ENCODE results near the gene MGAT4B.

DNA sequence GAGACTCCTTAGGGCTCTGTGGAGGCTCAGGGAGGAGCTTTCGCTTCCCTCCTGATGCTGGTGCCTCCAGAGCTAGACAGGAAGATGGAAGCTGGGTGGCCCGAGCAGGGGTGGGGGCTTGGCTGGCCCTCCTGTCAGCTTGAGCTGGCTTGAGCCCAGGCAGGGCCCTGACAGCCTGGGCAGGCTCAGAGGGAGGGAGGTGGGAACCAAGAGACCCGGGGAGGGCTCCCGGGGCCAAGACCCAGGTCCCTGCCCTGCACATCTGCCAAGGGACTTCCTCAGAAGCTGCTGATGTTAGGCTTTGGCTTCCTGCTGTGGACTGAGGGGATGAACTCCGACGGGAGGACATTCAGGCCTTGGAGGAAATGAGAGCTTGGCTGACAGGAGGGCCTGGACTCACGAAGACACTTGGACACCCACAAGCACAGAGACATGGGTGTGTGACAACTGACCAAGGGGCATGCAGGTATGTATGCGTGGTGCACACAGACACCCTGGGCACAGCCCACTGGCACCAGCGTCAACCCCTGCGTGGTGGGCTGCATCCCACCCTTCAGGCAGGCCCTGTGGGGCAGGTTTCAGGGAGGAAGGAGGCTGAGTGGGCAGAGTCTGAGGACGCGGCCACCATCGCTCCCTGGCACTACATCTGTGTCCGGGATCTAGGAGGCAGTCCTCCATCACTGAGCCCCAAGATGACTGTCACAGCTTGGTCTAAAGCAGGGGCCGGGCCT is 14.6 kb downstream of the MGAT4B start:
- TF ChIP-seq, protein P1, sequence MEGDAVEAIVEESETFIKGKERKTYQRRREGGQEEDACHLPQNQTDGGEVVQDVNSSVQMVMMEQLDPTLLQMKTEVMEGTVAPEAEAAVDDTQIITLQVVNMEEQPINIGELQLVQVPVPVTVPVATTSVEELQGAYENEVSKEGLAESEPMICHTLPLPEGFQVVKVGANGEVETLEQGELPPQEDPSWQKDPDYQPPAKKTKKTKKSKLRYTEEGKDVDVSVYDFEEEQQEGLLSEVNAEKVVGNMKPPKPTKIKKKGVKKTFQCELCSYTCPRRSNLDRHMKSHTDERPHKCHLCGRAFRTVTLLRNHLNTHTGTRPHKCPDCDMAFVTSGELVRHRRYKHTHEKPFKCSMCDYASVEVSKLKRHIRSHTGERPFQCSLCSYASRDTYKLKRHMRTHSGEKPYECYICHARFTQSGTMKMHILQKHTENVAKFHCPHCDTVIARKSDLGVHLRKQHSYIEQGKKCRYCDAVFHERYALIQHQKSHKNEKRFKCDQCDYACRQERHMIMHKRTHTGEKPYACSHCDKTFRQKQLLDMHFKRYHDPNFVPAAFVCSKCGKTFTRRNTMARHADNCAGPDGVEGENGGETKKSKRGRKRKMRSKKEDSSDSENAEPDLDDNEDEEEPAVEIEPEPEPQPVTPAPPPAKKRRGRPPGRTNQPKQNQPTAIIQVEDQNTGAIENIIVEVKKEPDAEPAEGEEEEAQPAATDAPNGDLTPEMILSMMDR (conservative IDR thresholded peaks at IDR 0.05 in 1 of 2, IDR thresholded peaks at IDR 0.05 in 1 of 2; ENCODE audit: extremely low read depth in 1 of 2, insufficient read depth in 1 of 2, low read depth in 1 of 2, low read length in 2 of 2) = no peak
- TF ChIP-seq EZH2 (IDR thresholded peaks at IDR 0.05; ENCODE audit: borderline replicate concordance, low read length) = no peak

Measured in mammary epithelial cell (primary cell).